Measurements from ENCODE around the gene OVCH2.

Gene OVCH2

GRCh38 chr11:7639643-7640025 is 66.6 kb downstream of the OVCH2 start:
- Histone ChIP-seq H3K36me3 (ENCODE audit: insufficient read depth, low read length) (no peaks in the 10 kb centered on the region), H3K4me3 (no peak overlapping the region), H3K9me3 (ENCODE audit: low read depth, low read length) (no peaks in the 10 kb centered on the region), H3K27ac (no peak overlapping the region), H3K9ac (ENCODE audit: insufficient read length) (no peak overlapping the region)
- DNase-seq (ENCODE audit: low read depth, low spot score), result no peak
- TF ChIP-seq EZH2 (IDR thresholded peaks at IDR 0.05) (no peak), FOXP2 (optimal IDR thresholded peaks at IDR 0.05; ENCODE audit: control extremely low read depth, extremely low read length, insufficient read depth) (no peak)

Data from SK-N-MC (cell line).